Neural cell (in vitro differentiated cells): ENCODE measurements around the gene AP3B2. TPM values are rescaled to one million over a fixed set of nuclear protein-coding genes. Genes with fewer than 3 reads are reported as not detected.

Experiments
- H2AFZ ChIP-seq: fragments of 200-600, 300-800 bp; sonication (generic), shearing (Covaris generic); 2 replicates; pipeline ENCODE4 v1.6.0; 2014; ENCODE audit warnings: low read depth, mild to moderate bottlenecking, antibody characterized with exemption, low read length, moderate library complexity
- H3F3A ChIP-seq: fragments of 200-600 bp; shearing (Covaris generic); 2 replicates; pipeline ENCODE4 v1.6.1; 2016; ENCODE audit warnings: mild to moderate bottlenecking, moderate library complexity, mixed read lengths, antibody characterized with exemption, low read length; ENCODE audit not compliant: insufficient read depth, poor library complexity, severe bottlenecking
- H3K27ac ChIP-seq: fragments of 200-600, 300-800 bp; sonication (generic), shearing (Covaris generic); 2 replicates; pipeline ENCODE4 v1.5.1; 2014; ENCODE audit warnings: mild to moderate bottlenecking, low read length, moderate library complexity
- H3K27me3 ChIP-seq: fragments of 300-800, 200-600 bp; sonication (generic), shearing (Covaris generic); 2 replicates; pipeline ENCODE4 v1.6.0; 2014; ENCODE audit warnings: mild to moderate bottlenecking, low read depth, low read length, moderate library complexity; ENCODE audit not compliant: insufficient read depth
- H3K36me3 ChIP-seq: fragments of 300-800, 200-600 bp; sonication (generic), shearing (Covaris generic); 2 replicates; pipeline ENCODE4 v1.5.1; 2014; ENCODE audit warnings: mild to moderate bottlenecking, antibody characterized with exemption, low read length, moderate library complexity; ENCODE audit not compliant: insufficient read depth
- H3K4me2 ChIP-seq: fragments of 300-800, 200-600 bp; sonication (generic), shearing (Covaris generic); 2 replicates; pipeline ENCODE4 v1.6.0; 2014; ENCODE audit warnings: mild to moderate bottlenecking, low read length
- H3K4me3 ChIP-seq: fragments of 300-800, 200-600 bp; sonication (generic), shearing (Covaris generic); 2 replicates; pipeline ENCODE4 v1.5.1; 2014; ENCODE audit warnings: mild to moderate bottlenecking, low read length, moderate library complexity
- H3K79me2 ChIP-seq: fragments of 200-600 bp; shearing (Covaris generic); replicated peaks from 2 replicates; pipeline ENCODE4 v1.6.0; 2014; ENCODE audit warnings: mild to moderate bottlenecking, low read length, moderate library complexity; ENCODE audit not compliant: insufficient read depth
- H3K9ac ChIP-seq: fragments of 300-800, 200-600 bp; sonication (generic), shearing (Covaris generic); 2 replicates; pipeline ENCODE4 v1.6.1; 2016; ENCODE audit warnings: mild to moderate bottlenecking, low read length, mixed read lengths
- H3K9me2 ChIP-seq: fragments of 200-600 bp; shearing (Covaris generic); 2 replicates; pipeline ENCODE4 v1.6.1; 2016; ENCODE audit warnings: mild to moderate bottlenecking, low read length, mixed read lengths; ENCODE audit not compliant: insufficient read depth
- H3K9me3 ChIP-seq: fragments of 200-600, 300-800 bp; sonication (generic), shearing (Covaris generic); 2 replicates; pipeline ENCODE4 v1.6.1; 2016; ENCODE audit warnings: mild to moderate bottlenecking, mixed run types, low read length, moderate library complexity, mixed read lengths
- H4K20me1 ChIP-seq: fragments of 200-600 bp; shearing (Covaris generic); 2 replicates; pipeline ENCODE4 v1.6.1; 2016; ENCODE audit warnings: mild to moderate bottlenecking, mixed run types; ENCODE audit not compliant: insufficient read depth
- EP300 ChIP-seq: fragments of 450-650 bp; conservative IDR thresholded peaks from 2 replicates; pipeline ENCODE4 v1.6.1; 2014; ENCODE audit warnings: antibody characterized with exemption, mild to moderate bottlenecking, moderate library complexity; ENCODE audit not compliant: poor library complexity, severe bottlenecking
- EZH2 ChIP-seq: fragments of 200-600, 300-800 bp; shearing (Covaris generic), sonication (generic); IDR thresholded peaks from 2 replicates; pipeline ENCODE4 v1.6.1; 2014; ENCODE audit warnings: antibody characterized with exemption, low read length, borderline replicate concordance, mild to moderate bottlenecking; ENCODE audit not compliant: insufficient read depth, poor library complexity, severe bottlenecking
- MXI1 ChIP-seq: fragments of 450-650 bp; conservative IDR thresholded peaks from 2 replicates; pipeline ENCODE4 v1.6.1; 2014; ENCODE audit warnings: antibody characterized with exemption, mild to moderate bottlenecking; ENCODE audit not compliant: poor library complexity, severe bottlenecking
- POLR2AphosphoS5 ChIP-seq: IDR thresholded peaks from 2 replicates; pipeline ENCODE4 v1.6.1; 2012
- RAD21 ChIP-seq: fragments of 450-650 bp; conservative IDR thresholded peaks from 2 replicates; pipeline ENCODE4 v1.6.1; 2014; ENCODE audit warnings: antibody characterized with exemption, mild to moderate bottlenecking, moderate library complexity
- SMC3 ChIP-seq: fragments of 450-650 bp; conservative IDR thresholded peaks from 2 replicates; pipeline ENCODE4 v1.6.1; 2014; ENCODE audit warnings: antibody characterized with exemption, mild to moderate bottlenecking, moderate library complexity; ENCODE audit not compliant: poor library complexity
- TAF1 ChIP-seq: IDR thresholded peaks from 2 replicates; pipeline ENCODE4 v1.6.1; 2012; ENCODE audit warnings: low read depth
- polyA plus RNA-seq: library from polyadenylated mRNA; depleted of rRNA; stranded (reverse); fragments of >200 nt; gene quantifications from 2 replicates; pipeline ENCODE4 v1.2.3, GENCODE V29; 2014
- TF ChIP-seq, protein P1 (sequence below): IDR thresholded peaks from 2 replicates; pipeline ENCODE4 v1.6.1; 2012; ENCODE audit warnings: borderline replicate concordance
- TF ChIP-seq, protein P2 (sequence below): fragments of 450-650 bp; IDR thresholded peaks from 2 replicates; pipeline ENCODE4 v1.5.1; 2014; ENCODE audit warnings: antibody characterized with exemption, mild to moderate bottlenecking, moderate library complexity; ENCODE audit not compliant: poor library complexity, severe bottlenecking

The AP3B2 gene
- polyA plus RNA-seq, 1 donor from 2014 or later = 81.9 TPM

DNA sequence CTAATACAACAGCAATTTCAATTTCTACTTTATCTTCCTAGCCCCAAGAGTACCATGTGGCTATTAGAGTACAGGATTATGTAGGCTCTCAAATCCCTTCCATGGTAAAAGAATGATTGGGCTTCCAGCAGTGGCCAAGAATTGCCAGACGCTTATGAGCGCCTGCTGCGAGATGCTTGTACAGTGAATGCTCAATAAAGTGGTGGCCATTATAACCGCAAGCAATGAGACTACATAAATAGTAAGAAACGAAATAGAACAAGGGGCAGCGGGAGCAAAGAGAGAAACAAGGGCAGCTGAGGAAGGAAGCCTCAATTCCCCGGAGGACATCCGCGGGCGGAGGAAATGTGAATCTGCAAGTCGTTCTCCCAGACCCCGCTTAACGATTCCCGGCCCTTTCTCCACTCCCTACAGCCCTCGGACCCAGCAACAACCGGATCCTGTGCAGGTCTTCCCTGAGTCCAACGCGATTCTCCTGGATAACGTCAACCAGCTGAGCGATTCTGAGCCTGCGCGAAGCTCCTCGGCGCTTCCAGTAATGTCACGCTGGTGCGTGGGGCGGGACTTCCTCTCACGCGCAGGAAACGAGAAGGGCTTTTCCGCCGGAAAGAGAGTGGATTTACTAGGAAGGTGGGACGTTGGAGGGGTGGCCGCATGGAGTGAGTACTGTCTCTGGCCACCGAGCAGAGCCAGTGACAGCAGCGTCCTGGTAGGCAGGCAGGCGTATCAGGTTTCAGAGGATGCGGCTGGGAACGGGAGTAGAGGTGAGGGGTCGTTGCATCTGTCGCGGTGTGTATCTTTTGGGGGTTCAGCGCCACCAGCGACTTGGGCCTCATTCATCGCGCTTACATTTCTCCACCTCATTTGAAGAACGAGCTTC lies 40.5 kb upstream of the AP3B2 start:
- Histone ChIP-seq H3K4me3 (peak overlapping the region; percentile 82), H3K9me3 (no peaks in the 10 kb centered on the region), H3F3A (no peaks in the 10 kb centered on the region), H2AFZ (peak overlapping the region; percentile 90), H3K4me2 (peak overlapping the region; percentile 97), H3K36me3 (no peaks in the 10 kb centered on the region), H3K27ac (peak overlapping the region; percentile 98), H3K79me2 (peaks cover 26% of the 10 kb centered on the region), H3K9me2 (no peaks in the 10 kb centered on the region), H3K27me3 (no peaks in the 10 kb centered on the region), H3K9ac (peak overlapping the region; percentile 88), H4K20me1 (no peaks in the 10 kb centered on the region)
- TF ChIP-seq MXI1 (peak; percentile 97), EZH2 (no peak), POLR2AphosphoS5 (peak; percentile 99), TAF1 (peak; percentile 97), RAD21 (peak; percentile 44), EP300 (peak; percentile 58), SMC3 (peak; percentile 59)
- TF ChIP-seq, protein P1, sequence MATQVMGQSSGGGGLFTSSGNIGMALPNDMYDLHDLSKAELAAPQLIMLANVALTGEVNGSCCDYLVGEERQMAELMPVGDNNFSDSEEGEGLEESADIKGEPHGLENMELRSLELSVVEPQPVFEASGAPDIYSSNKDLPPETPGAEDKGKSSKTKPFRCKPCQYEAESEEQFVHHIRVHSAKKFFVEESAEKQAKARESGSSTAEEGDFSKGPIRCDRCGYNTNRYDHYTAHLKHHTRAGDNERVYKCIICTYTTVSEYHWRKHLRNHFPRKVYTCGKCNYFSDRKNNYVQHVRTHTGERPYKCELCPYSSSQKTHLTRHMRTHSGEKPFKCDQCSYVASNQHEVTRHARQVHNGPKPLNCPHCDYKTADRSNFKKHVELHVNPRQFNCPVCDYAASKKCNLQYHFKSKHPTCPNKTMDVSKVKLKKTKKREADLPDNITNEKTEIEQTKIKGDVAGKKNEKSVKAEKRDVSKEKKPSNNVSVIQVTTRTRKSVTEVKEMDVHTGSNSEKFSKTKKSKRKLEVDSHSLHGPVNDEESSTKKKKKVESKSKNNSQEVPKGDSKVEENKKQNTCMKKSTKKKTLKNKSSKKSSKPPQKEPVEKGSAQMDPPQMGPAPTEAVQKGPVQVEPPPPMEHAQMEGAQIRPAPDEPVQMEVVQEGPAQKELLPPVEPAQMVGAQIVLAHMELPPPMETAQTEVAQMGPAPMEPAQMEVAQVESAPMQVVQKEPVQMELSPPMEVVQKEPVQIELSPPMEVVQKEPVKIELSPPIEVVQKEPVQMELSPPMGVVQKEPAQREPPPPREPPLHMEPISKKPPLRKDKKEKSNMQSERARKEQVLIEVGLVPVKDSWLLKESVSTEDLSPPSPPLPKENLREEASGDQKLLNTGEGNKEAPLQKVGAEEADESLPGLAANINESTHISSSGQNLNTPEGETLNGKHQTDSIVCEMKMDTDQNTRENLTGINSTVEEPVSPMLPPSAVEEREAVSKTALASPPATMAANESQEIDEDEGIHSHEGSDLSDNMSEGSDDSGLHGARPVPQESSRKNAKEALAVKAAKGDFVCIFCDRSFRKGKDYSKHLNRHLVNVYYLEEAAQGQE = peak; percentile 94
- TF ChIP-seq, protein P2, sequence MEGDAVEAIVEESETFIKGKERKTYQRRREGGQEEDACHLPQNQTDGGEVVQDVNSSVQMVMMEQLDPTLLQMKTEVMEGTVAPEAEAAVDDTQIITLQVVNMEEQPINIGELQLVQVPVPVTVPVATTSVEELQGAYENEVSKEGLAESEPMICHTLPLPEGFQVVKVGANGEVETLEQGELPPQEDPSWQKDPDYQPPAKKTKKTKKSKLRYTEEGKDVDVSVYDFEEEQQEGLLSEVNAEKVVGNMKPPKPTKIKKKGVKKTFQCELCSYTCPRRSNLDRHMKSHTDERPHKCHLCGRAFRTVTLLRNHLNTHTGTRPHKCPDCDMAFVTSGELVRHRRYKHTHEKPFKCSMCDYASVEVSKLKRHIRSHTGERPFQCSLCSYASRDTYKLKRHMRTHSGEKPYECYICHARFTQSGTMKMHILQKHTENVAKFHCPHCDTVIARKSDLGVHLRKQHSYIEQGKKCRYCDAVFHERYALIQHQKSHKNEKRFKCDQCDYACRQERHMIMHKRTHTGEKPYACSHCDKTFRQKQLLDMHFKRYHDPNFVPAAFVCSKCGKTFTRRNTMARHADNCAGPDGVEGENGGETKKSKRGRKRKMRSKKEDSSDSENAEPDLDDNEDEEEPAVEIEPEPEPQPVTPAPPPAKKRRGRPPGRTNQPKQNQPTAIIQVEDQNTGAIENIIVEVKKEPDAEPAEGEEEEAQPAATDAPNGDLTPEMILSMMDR = peak; percentile 25

DNA sequence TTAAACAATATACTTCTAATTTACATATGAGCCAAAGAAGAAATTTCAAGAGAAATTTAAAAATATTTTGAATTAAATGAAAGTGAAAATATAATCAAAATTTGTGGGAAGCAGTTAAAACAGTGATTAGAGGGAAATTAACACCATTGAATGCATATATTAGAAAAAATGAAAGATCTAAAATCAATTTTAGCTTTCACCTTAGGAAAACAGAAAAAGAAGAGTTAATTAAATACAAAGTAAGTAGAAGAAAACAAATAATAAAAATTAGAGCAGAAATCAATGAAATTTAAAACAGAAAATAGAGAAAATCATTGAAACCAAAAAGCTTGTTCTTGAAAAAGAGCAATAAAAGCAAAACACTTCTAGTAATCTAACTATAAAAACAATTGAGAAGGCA lies 38.6 kb upstream of the AP3B2 start:
- Histone ChIP-seq H3K9ac (no peak overlapping the region), H3K36me3 (no peaks in the 10 kb centered on the region), H3K9me3 (no peaks in the 10 kb centered on the region), H2AFZ (no peak overlapping the region), H3K4me3 (no peak overlapping the region), H3K27ac (no peak overlapping the region), H3K27me3 (no peaks in the 10 kb centered on the region), H3K4me2 (no peak overlapping the region), H4K20me1 (no peaks in the 10 kb centered on the region), H3K79me2 (peaks cover 21% of the 10 kb centered on the region), H3K9me2 (no peaks in the 10 kb centered on the region), H3F3A (no peaks in the 10 kb centered on the region)
- TF ChIP-seq EP300 (no peak), SMC3 (no peak), TAF1 (no peak)
- TF ChIP-seq, protein P1 = no peak
- TF ChIP-seq, protein P2 = no peak
